ENCODE results near the gene TAMM41. TPM values are rescaled to one million over a fixed set of nuclear protein-coding genes. Genes with fewer than 3 reads are reported as not detected.

The TAMM41 gene
- total RNA-seq, 1 donor from 2014 or later, result 22.5 TPM

DNA sequence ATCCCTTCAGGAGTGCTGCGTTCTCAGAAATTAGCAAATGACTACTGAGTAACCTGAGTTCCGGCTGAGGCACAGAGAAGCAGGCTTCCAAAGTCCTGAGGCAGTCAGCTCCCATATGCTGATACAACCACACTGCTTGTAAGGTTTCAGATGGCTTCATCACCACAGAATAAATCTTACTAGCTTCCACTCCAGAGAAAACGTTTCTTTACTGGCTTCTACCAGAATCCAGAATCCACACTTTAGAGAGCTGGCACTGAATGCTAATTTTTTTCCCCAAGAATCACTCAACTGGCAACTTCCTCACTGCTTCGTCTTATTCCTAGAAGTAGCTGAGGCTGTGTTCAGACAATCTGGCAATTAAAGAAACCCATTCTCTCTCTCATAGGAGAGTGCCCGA lies 21.4 kb downstream of the TAMM41 start:
- H3K27ac ChIP-seq, result no peak overlapping the region
- Mint-ChIP-seq H3K9me3 (no peaks in the 10 kb centered on the region), H3K36me3 (peaks cover 12% of the 10 kb centered on the region), H3K4me1 (peaks cover 4% of the 10 kb centered on the region), H3K27me3 (ENCODE audit: insufficient read depth, low read depth) (peaks cover 2% of the 10 kb centered on the region), H3K4me3 (no peak overlapping the region), H3K27ac (no peak overlapping the region)
- H3F3A ChIP-seq (ENCODE audit: low read depth), result no peaks in the 10 kb centered on the region
- DNase-seq (ENCODE audit: low spot score), result no peak
- H4K20me1 ChIP-seq (ENCODE audit: low read depth), result no peaks in the 10 kb centered on the region
- no peaks in the 10 kb centered on the region for H3K9me3 ChIP-seq (ENCODE audit: low read depth)
- TF ChIP-seq, protein P1, sequence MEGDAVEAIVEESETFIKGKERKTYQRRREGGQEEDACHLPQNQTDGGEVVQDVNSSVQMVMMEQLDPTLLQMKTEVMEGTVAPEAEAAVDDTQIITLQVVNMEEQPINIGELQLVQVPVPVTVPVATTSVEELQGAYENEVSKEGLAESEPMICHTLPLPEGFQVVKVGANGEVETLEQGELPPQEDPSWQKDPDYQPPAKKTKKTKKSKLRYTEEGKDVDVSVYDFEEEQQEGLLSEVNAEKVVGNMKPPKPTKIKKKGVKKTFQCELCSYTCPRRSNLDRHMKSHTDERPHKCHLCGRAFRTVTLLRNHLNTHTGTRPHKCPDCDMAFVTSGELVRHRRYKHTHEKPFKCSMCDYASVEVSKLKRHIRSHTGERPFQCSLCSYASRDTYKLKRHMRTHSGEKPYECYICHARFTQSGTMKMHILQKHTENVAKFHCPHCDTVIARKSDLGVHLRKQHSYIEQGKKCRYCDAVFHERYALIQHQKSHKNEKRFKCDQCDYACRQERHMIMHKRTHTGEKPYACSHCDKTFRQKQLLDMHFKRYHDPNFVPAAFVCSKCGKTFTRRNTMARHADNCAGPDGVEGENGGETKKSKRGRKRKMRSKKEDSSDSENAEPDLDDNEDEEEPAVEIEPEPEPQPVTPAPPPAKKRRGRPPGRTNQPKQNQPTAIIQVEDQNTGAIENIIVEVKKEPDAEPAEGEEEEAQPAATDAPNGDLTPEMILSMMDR (IDR thresholded peaks at IDR 0.05), result no peak
- TF ChIP-seq EZH2phosphoT487 (IDR thresholded peaks at IDR 0.05) (no peak), EZH2 (IDR thresholded peaks at IDR 0.05) (no peak)
- H3K27me3 ChIP-seq, result no peaks in the 10 kb centered on the region
- no peaks in the 10 kb centered on the region for H3K36me3 ChIP-seq
- no peak overlapping the region for H2AFZ ChIP-seq (replicated peaks)
- no peaks in the 10 kb centered on the region for H3K79me2 ChIP-seq (ENCODE audit: low read depth)
- H3K4me2 ChIP-seq, result no peak overlapping the region
- no peak overlapping the region for H3K4me3 ChIP-seq
- H3K9ac ChIP-seq, result no peak overlapping the region
- H3K4me1 ChIP-seq, result no peaks in the 10 kb centered on the region

DNA sequence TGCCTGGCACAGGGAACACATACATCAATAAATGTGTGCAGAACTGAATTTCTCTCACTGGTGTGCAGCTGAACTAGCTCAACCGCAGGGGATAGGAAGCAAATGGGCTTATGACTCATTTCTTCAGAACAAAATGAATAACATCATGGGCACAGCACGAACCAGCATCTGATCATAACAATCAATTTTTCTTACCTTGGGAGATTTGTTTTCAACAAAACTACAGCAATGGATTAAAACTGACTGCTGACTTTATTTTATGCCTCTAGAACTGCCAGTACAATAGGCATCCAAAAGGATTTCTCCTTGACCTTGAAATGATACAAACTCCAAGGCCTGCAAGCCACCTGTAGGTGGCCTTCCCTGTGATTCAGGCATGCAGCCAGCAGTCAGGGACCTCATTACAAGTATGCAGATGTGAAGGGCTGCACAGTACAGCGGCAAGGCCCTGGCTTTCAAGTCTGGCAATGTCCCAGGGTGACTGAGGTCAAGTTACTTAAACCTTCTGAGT lies 26.1 kb downstream of the TAMM41 start:
- Histone ChIP-seq H3K27me3 (no peaks in the 10 kb centered on the region), H3F3A (ENCODE audit: low read depth) (no peaks in the 10 kb centered on the region), H3K4me1 (no peaks in the 10 kb centered on the region), H3K9ac (no peak overlapping the region), H3K9me3 (ENCODE audit: low read depth) (no peaks in the 10 kb centered on the region), H3K4me2 (no peak overlapping the region), H4K20me1 (ENCODE audit: low read depth) (no peaks in the 10 kb centered on the region), H3K36me3 (no peaks in the 10 kb centered on the region), H2AFZ (replicated peaks) (no peak overlapping the region), H3K79me2 (ENCODE audit: low read depth) (no peaks in the 10 kb centered on the region), H3K27ac (no peak overlapping the region), H3K4me3 (no peak overlapping the region)
- Mint-ChIP-seq H3K27me3 (ENCODE audit: insufficient read depth, low read depth) (no peaks in the 10 kb centered on the region), H3K9me3 (no peaks in the 10 kb centered on the region), H3K27ac (no peak overlapping the region), H3K4me1 (peaks cover 5% of the 10 kb centered on the region), H3K4me3 (no peak overlapping the region), H3K36me3 (peaks cover 5% of the 10 kb centered on the region)
- TF ChIP-seq EZH2 (IDR thresholded peaks at IDR 0.05) (no peak), EZH2phosphoT487 (IDR thresholded peaks at IDR 0.05) (no peak)
- TF ChIP-seq, protein P1 (IDR thresholded peaks at IDR 0.05), result no peak
- DNase-seq (ENCODE audit: low spot score), result no peak

DNA sequence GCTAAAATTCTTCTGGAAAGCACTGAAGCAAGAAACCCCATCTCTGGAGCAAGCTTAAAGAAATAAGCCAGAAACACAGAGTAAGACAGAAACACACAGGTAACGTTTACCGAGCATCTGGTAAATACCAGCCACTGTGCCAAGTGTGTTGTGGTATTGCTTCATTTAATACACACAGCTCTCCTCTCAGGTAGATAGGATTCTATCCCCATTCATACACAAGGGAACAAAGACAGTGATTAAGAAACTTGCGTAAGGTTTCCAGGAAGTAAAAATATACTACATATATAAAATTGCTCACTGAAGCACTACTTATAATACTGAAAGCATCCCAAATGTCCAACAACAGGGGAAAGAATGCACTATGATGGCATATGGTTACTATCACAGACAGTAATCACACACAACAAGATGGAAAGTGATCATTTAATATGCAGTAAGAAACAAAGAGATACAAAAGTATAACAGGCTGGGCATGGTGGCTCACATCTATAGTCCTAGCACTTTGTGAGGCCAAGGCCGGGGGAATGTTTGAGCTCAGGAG lies 27.5 kb downstream of the TAMM41 start:
- Histone ChIP-seq H3K4me3 (no peak overlapping the region), H2AFZ (replicated peaks) (no peak overlapping the region), H3K4me2 (no peak overlapping the region), H3F3A (ENCODE audit: low read depth) (no peaks in the 10 kb centered on the region), H3K36me3 (no peaks in the 10 kb centered on the region), H3K4me1 (no peaks in the 10 kb centered on the region), H4K20me1 (ENCODE audit: low read depth) (no peaks in the 10 kb centered on the region), H3K79me2 (ENCODE audit: low read depth) (no peaks in the 10 kb centered on the region), H3K9me3 (ENCODE audit: low read depth) (no peaks in the 10 kb centered on the region), H3K27ac (no peak overlapping the region), H3K9ac (no peak overlapping the region), H3K27me3 (no peaks in the 10 kb centered on the region)
- Mint-ChIP-seq H3K4me3 (no peak overlapping the region), H3K36me3 (peaks cover 3% of the 10 kb centered on the region), H3K27me3 (ENCODE audit: insufficient read depth, low read depth) (no peaks in the 10 kb centered on the region), H3K4me1 (peaks cover 5% of the 10 kb centered on the region), H3K9me3 (no peaks in the 10 kb centered on the region), H3K27ac (no peak overlapping the region)
- TF ChIP-seq, protein P1 (IDR thresholded peaks at IDR 0.05), result no peak
- TF ChIP-seq EZH2phosphoT487 (IDR thresholded peaks at IDR 0.05), result no peak
- TF ChIP-seq EZH2 (IDR thresholded peaks at IDR 0.05), result no peak
- no peak for DNase-seq (ENCODE audit: low spot score)

Data from neural progenitor cell (in vitro differentiated cells).